ENCODE results near the gene PAPOLB. TPM values are rescaled to one million over a fixed set of nuclear protein-coding genes. Genes with fewer than 3 reads are reported as not detected.

PAPOLB gene
- total RNA-seq, 1 experiment from 2014 or later = 0.31 TPM

DNA sequence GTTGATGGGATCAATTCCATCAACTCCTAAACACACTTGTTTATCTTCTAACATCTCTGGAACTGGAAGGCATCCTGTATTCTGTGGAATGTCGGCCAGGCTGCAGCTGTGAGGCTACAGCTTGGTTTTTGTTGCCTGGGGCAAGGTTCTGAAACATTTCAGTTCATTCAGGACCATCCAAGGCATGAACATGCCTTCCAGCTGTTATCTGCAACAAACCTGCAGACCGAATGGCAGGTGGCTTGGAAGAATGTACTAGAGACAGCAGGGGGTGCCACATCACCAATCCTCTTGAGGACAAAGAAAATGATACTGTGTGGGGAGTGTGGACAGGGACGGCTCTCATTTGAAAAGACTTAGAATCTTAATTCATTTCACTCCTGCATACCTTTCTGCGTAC is 12.4 kb downstream of the PAPOLB start:
- ChIA-PET CTCF (interaction anchor here (0.8 to 1.9 kb wide), 6 partner anchors 33 to 239 kb away, joined by 3 to 7 read pairs (median 4); partner anchors contain the start of gene RADIL), POLR2A (no interaction called here)
- TF ChIP-seq NFATC4 (CRISPR knock-in tag; IDR thresholded peaks at IDR 0.05) = no peak
- no peak for TF ChIP-seq HMGXB4 (CRISPR knock-in tag; IDR thresholded peaks at IDR 0.05)
- TF ChIP-seq TEAD4 (CRISPR knock-in tag; IDR thresholded peaks at IDR 0.05) = no peak
- no peak for TF ChIP-seq CREM (CRISPR knock-in tag; IDR thresholded peaks at IDR 0.05)
- TF ChIP-seq, protein P1, sequence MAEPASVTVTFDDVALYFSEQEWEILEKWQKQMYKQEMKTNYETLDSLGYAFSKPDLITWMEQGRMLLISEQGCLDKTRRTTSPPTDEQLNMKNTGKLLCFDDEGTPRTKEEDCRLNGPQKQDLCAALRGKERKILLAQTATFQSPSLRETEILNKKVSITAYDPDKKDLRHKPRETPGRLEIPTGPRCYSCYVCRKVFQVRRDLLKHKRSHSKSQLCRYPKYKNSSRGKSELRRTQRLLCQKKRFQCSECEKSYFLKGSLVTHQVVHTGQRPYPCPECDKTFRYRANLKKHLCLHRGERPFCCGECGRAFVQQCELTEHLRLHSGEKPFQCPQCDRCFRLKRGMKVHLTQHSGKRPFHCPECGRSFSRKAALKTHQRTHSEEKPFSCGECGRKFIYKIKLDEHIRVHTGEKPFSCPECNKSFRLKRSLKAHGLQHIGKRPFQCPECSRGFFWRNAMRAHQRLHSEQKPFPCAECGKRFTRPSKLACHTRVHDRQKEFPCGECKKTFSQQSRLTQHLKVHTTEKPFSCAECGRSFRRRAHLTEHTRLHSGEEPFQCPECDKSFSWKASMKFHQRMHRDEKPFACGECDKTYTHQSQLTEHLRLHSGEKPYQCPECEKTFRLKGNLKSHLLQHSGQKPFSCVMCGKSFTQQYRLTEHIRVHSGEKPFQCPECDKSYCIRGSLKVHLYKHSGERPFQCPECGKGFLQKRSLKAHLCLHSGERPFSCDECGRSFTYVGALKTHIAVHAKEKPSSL (CRISPR knock-in tag; conservative IDR thresholded peaks at IDR 0.05) = no peak
- no peak for TF ChIP-seq ZBTB21 (CRISPR knock-in tag; IDR thresholded peaks at IDR 0.05; ENCODE audit: borderline replicate concordance)
- peaks cover 4% of the 10 kb centered on the region; the same call in 1 of the 2 replicates for H3K36me3 Mint-ChIP-seq
- no peaks in the 10 kb centered on the region for H3K27me3 Mint-ChIP-seq (ENCODE audit: low read depth)
- ATAC-seq = peak; percentile 52
- peak overlapping the region; percentile 45; the same call in 1 of the 2 replicates for H3K27ac Mint-ChIP-seq
- H3K9me3 Mint-ChIP-seq = peaks cover 9% of the 10 kb centered on the region
- no peak overlapping the region for H3K4me3 Mint-ChIP-seq
- H3K4me1 Mint-ChIP-seq = peaks cover 7% of the 10 kb centered on the region
- DNase-seq (ENCODE audit: low spot score) = peak; percentile 52

DNA sequence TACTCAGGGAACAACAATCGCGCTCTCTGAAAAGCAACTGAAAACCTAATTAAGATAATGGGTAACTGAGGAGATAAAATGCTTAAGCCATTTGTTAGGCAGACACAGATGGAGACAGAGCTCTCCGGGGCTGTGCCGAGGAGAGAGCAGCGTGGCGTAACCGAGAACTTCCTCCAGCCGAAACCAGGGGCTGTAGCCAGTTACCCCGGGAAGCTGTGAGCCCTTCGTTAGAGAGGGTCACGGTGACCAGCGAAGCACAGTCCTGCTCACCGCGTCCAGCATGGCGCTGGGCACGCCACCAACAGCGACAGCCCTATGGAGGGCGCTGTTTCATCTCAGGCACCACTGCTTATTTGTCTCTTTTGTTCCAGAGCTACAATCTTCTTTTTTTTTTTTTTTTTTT is 16.1 kb downstream of the PAPOLB start:
- POLR2A ChIA-PET = interaction anchor here (0.6 kb wide), 2 partner anchors 242 to 585 kb away, joined by 4 to 7 read pairs; no protein-coding TSS in a partner anchor
- H3K36me3 Mint-ChIP-seq = no peaks in the 10 kb centered on the region
- TF ChIP-seq MLX (CRISPR knock-in tag; IDR thresholded peaks at IDR 0.05) = no peak
- TF ChIP-seq PRDM15 (CRISPR knock-in tag; IDR thresholded peaks at IDR 0.05) = no peak
- no peak for TF ChIP-seq ZNF532 (CRISPR knock-in tag; IDR thresholded peaks at IDR 0.05; ENCODE audit: borderline replicate concordance)
- TF ChIP-seq PRRX2 (CRISPR knock-in tag; IDR thresholded peaks at IDR 0.05) = no peak
- no peak for TF ChIP-seq ZNF423 (CRISPR knock-in tag; IDR thresholded peaks at IDR 0.05)
- no peak for TF ChIP-seq HMGA2 (CRISPR knock-in tag; IDR thresholded peaks at IDR 0.05)
- no peak for TF ChIP-seq ZBTB21 (CRISPR knock-in tag; IDR thresholded peaks at IDR 0.05; ENCODE audit: borderline replicate concordance)
- TF ChIP-seq CREB1 (CRISPR knock-in tag; IDR thresholded peaks at IDR 0.05) = no peak
- no peak for TF ChIP-seq TCF7 (CRISPR knock-in tag; IDR thresholded peaks at IDR 0.05; ENCODE audit: low read depth)
- no peak for TF ChIP-seq ESRRA (CRISPR knock-in tag; IDR thresholded peaks at IDR 0.05; ENCODE audit: borderline replicate concordance)
- no peak for TF ChIP-seq IRF2 (CRISPR knock-in tag; IDR thresholded peaks at IDR 0.05; ENCODE audit: borderline replicate concordance, low read depth)
- TF ChIP-seq PREB (CRISPR knock-in tag; IDR thresholded peaks at IDR 0.05; ENCODE audit: borderline replicate concordance) = no peak
- TF ChIP-seq TP53 (CRISPR knock-in tag; IDR thresholded peaks at IDR 0.05) = no peak
- TF ChIP-seq, protein P2, sequence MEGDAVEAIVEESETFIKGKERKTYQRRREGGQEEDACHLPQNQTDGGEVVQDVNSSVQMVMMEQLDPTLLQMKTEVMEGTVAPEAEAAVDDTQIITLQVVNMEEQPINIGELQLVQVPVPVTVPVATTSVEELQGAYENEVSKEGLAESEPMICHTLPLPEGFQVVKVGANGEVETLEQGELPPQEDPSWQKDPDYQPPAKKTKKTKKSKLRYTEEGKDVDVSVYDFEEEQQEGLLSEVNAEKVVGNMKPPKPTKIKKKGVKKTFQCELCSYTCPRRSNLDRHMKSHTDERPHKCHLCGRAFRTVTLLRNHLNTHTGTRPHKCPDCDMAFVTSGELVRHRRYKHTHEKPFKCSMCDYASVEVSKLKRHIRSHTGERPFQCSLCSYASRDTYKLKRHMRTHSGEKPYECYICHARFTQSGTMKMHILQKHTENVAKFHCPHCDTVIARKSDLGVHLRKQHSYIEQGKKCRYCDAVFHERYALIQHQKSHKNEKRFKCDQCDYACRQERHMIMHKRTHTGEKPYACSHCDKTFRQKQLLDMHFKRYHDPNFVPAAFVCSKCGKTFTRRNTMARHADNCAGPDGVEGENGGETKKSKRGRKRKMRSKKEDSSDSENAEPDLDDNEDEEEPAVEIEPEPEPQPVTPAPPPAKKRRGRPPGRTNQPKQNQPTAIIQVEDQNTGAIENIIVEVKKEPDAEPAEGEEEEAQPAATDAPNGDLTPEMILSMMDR (IDR thresholded peaks at IDR 0.05) = peak; percentile 43; the same call in 1 of the 2 replicates

More for the DNA sequence above, 16.1 kb downstream of the PAPOLB start:
- no peak overlapping the region for H3K4me3 Mint-ChIP-seq
- no peaks in the 10 kb centered on the region for H3K9me3 Mint-ChIP-seq
- CTCF ChIA-PET = interaction anchor here (0.6 to 3.6 kb wide), 28 partner anchors 10 to 1571 kb away, joined by 3 to 41 read pairs (median 4); partner anchors contain the start of genes MMD2, RADIL and RBAK
- H3K4me1 Mint-ChIP-seq = peaks cover 7% of the 10 kb centered on the region
- ATAC-seq (peak; percentile 96), DNase-seq (ENCODE audit: low spot score) (peak; percentile 79)
- H3K27ac Mint-ChIP-seq = peak overlapping the region; percentile 49; the same call in 1 of the 2 replicates
- no peaks in the 10 kb centered on the region for H3K27me3 Mint-ChIP-seq (ENCODE audit: low read depth)
